ENCODE measurements around the gene HECA. TPM values are rescaled to one million over a fixed set of nuclear protein-coding genes. Genes with fewer than 3 reads are reported as not detected.

HECA gene
- polyA plus RNA-seq, 2 of the 4 experiments (the other 2 are of a cell fraction) = 1.3 to 2.2 TPM

GRCh38 chr6:139129284-139129683 is 5.6 kb upstream of the HECA start:
- H3K4me1 ChIP-seq = no peaks in the 10 kb centered on the region
- WGBS (ENCODE audit: missing lambda C conversion rate) = 100% methylated on average over 1 of the region's 1 CpG
- DNase-seq (ENCODE audit: low read depth in 1 of 2, low spot score in 1 of 2) (no peak), FAIRE-seq (no peak), ATAC-seq (no peak)
- CTCF ChIA-PET = no interaction called here
- H3K4me3 ChIP-seq = no peak overlapping the region
- H3K4me2 ChIP-seq = no peak overlapping the region
- POLR2A ChIA-PET = no interaction called here
- TF ChIP-seq CBX8 (IDR thresholded peaks at IDR 0.05) (no peak), CHD2 (IDR thresholded peaks at IDR 0.05; ENCODE audit: low read length, partially characterized antibody) (no peak), FOXS1 (CRISPR knock-in tag; IDR thresholded peaks at IDR 0.05) (no peak), RCOR1 (IDR thresholded peaks at IDR 0.05; ENCODE audit: low read depth, low read length) (no peak), JUNB (IDR thresholded peaks at IDR 0.05) (no peak), ELK1 (IDR thresholded peaks at IDR 0.05; ENCODE audit: low read depth, low read length) (no peak), E2F6 (IDR thresholded peaks at IDR 0.05; ENCODE audit: borderline replicate concordance, low read depth) (no peak), MYC (IDR thresholded peaks at IDR 0.05; ENCODE audit: borderline replicate concordance, low read length) (no peak), FOSB (CRISPR knock-in tag; IDR thresholded peaks at IDR 0.05) (no peak), REST (IDR thresholded peaks at IDR 0.05) (no peak), ZNF302 (CRISPR knock-in tag; IDR thresholded peaks at IDR 0.05) (no peak), PBX3 (IDR thresholded peaks at IDR 0.05) (no peak), MAFK (IDR thresholded peaks at IDR 0.05; ENCODE audit: partially characterized antibody) (no peak), KDM5A (IDR thresholded peaks at IDR 0.05) (no peak), ATOH8 (CRISPR knock-in tag; IDR thresholded peaks at IDR 0.05; ENCODE audit: low read depth) (no peak), ZC3H11A (IDR thresholded peaks at IDR 0.05) (no peak), HOXB13 (CRISPR knock-in tag; IDR thresholded peaks at IDR 0.05; ENCODE audit: low read depth) (no peak)
- H3K27ac ChIP-seq = no peak overlapping the region
- H3K9me3 ChIP-seq = no peaks in the 10 kb centered on the region

GRCh38 chr6:139131736-139132280 is 3.1 kb upstream of the HECA start:
- H3K9me3 ChIP-seq = no peaks in the 10 kb centered on the region
- no peak for DNase-seq (ENCODE audit: low read depth in 1 of 2, low spot score in 1 of 2)
- CTCF ChIA-PET = interaction anchor here (1.1 kb wide), 1 partner anchor 14 kb away, joined by 3 read pairs; no protein-coding TSS in a partner anchor
- WGBS (ENCODE audit: missing lambda C conversion rate) = 38% methylated on average over 6 of the region's 6 CpGs
- no peak for ATAC-seq
- H3K27ac ChIP-seq = no peak overlapping the region
- H3K4me3 ChIP-seq = no peak overlapping the region
- FAIRE-seq = no peak
- POLR2A ChIA-PET = no interaction called here
- H3K4me2 ChIP-seq = no peak overlapping the region
- H3K4me1 ChIP-seq = peaks cover 4% of the 10 kb centered on the region; the same call in 1 of the 3 replicates
- TF ChIP-seq TP53 (CRISPR knock-in tag; IDR thresholded peaks at IDR 0.05) (no peak), HDAC2 (IDR thresholded peaks at IDR 0.05) (no peak), RFX5 (IDR thresholded peaks at IDR 0.05) (no peak), NPAS2 (CRISPR knock-in tag; IDR thresholded peaks at IDR 0.05; ENCODE audit: borderline replicate concordance) (no peak), GATA3 (IDR thresholded peaks at IDR 0.05; ENCODE audit: borderline replicate concordance) (no peak), EP300 (IDR thresholded peaks at IDR 0.05) (no peak), CBX8 (IDR thresholded peaks at IDR 0.05) (no peak), CTCF (IDR thresholded peaks at IDR 0.05) (no peak), EHF (CRISPR knock-in tag; IDR thresholded peaks at IDR 0.05) (no peak), PBX3 (IDR thresholded peaks at IDR 0.05) (no peak), FOSL2 (IDR thresholded peaks at IDR 0.05) (no peak), FOSL2 (CRISPR knock-in tag; IDR thresholded peaks at IDR 0.05) (no peak), ATOH8 (CRISPR knock-in tag; IDR thresholded peaks at IDR 0.05; ENCODE audit: low read depth) (no peak), NFE2L2 (conservative IDR thresholded peaks at IDR 0.05; ENCODE audit: low read length) (no peak)

All from A549 (cell line).